T47D (cell line): Measurements from ENCODE around the gene METTL5.
A peak's percentile ranks its signal among the peaks of the same experiment; 100 is the strongest.
"Not testable (repeated sequence)": the region's sequence is repeated elsewhere in the genome, so short reads cannot be mapped to it uniquely, and the experiment has no call there.

Experiments used
- DNase-seq, 2 experiments: peaks; one replicate each; pipeline versions ENCODE4 v3.0.0 to v3.0.0-alpha.2; 2011 to 2012; ENCODE audit warnings: low read depth in 1 of 2, low spot score in 1 of 2
- JUND ChIP-seq: IDR thresholded peaks from 2 replicates; pipeline ENCODE4 v1.6.1; 2012; ENCODE audit warnings: low read depth
- in situ Hi-C: cut with HindIII; loops from 2 replicates; pipeline ENCODE4 v1.10.0; 2016; ENCODE audit warnings: low sequenced_read_pairs, low pct_unique_long_range_greater_than_20kb

METTL5 gene

DNA sequence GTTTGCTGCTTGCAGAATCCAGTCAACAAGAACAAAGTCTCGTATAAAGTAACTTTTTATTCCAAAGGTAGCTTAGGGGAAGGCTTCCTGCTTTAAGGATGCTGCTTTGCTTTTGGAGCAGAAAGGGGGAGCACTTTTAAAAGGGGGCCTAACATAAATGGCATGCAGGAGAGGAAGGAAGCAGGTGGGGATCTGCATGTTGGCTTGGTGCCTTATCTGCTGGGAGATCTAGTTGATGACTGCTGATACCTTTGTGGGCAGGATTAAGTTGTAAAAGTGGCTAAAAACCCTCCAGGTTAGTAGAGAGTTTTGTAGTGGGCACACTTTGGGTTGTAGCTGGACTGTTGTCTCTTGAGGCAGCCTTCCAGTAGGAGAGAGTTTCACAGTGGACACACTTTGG lies 25.0 kb upstream of the METTL5 start:
- TF ChIP-seq JUND, result no peak
- DNase-seq, result no peak
- in situ Hi-C loops, result no loop called here

DNA sequence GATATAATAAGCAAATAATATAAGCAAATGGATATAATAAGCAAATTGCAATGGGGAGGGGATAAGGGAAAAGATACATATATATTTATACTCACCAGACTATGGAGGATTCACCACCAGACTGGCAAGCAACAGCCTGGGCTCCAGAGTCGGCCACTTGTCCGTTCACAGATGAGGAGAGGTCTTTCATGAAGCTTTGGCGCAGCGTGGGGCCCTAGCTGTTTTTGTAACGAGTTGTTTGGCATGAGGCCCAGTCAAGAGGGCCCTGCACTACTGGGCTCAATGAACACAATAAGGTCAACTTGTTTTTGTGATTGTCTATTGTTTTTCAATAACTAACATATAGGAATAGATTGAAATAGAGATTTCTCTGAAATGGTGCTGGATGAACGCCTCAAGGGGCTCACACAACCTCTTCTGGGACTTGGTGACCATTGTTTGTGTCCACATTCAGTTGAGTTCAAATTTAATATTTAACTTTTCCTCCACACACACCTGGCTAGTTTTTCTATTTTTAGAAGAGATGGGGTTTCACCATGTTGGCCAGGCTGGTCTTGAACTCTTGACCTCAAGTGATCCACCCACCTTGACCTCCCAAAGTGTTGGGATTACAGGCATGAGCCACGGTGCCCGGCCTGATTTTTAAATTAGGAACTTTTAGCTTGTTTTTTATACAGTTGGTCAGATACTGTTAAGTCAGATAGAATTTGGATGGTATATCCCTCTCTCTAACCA lies 24.4 kb upstream of the METTL5 start:
- in situ Hi-C loops, result not testable (repeated sequence)

DNA sequence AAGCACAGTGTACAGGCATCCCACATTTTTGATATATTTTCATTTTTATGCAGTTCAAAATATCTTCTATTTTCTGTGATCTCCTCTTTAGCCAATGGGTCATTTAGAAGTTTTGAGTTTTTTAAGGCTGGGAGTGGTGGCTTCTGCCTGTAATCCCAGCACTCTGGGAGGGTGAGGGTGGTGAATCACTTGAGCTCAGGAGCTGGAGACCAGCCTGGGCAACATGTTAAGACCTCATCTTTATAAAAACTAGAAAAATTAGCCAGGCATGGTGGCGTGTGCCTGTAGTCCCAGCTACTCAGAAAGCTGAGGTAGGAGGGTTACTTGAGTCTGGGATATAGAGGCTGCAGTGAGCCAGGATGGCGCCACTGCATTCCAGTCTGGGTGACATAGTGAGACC lies 20.3 kb upstream of the METTL5 start:
- in situ Hi-C loops, result no loop called here
- TF ChIP-seq JUND, result no peak

More for the DNA sequence above, 24.4 kb upstream of the METTL5 start:
- DNase-seq, result not testable (repeated sequence)

DNA sequence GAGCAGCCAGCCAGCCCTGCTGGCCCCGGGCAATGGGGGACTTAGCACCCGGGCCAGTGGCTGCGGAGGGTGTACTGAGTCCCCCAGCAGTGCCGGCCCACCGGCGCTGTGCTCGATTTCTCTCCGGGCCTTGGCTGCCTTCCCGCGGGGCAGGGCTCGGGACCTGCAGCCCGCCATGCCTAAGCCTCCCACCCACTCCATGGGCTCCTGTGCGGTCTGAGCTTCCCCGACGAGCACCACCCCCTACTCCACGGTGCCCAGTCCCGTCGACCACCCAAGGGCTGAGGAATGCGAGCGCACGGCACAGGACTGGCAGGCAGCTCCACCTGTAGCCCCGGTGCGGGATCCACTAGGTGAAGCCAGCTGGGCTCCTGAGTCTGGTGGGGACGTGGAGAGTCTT lies 16.9 kb upstream of the METTL5 start:
- DNase-seq, in situ Hi-C loops: not testable (repeated sequence)

More for the DNA sequence above, 20.3 kb upstream of the METTL5 start:
- DNase-seq, result no peak

DNA sequence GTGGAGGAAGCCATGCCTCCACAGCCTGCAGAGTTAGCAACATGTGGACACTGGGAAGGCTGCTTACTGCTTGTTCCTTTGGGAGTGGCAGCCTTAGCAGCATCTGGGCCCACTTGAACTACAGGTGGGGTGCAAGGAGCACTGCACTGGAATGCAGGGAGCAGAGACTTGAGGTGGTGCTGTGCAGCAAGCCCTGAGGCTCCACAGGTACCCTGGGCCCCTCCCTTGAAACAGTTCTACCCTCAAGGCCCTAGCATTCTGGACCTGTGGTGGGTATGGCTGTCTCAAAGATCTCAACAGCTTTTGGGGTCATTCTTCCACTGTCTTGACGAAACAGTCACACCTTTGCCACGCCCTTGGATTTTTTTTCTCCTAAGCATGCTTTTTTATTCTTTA lies 16.0 kb upstream of the METTL5 start:
- in situ Hi-C loops, result no loop called here
- no peak for TF ChIP-seq JUND
- no peak for DNase-seq

DNA sequence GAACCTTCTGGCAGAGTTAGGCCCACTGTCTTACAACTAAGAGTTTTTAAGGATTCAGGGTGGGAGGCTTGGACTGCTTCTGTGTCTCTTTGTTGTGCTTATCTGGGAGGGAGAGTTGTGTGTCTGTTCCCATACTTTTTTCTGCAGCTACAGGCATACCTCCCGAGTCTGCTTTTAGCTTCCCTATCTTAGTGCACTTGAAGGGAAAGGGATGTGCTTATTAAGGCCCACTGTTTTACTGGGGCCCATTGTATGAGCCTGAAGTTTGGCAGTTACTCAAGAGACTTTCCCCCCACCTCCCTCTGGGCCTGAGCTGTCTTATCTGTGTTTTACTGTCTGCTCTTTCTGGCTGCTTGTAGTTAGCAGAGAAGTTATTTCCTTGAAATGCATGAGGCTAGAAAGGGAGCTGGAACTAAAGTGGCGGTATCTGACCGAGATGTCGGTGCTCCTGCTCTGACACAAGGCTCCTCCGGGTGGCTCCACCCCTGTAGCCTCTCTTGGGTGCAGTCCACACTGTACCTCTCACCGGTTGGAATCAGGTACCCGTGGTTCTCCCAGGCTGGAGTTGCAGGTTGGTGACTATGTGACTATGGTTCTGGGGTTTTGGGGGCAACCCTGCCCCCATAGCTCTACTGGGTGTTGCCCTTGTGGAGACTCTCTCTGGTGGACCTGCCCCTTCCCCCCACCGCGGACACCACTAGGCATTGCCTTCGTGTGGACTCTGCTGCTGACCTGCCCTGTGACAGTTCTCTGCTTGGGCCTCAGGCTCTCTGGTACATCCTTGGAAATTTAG lies 15.4 kb upstream of the METTL5 start:
- DNase-seq, result no peak
- in situ Hi-C loops, result no loop called here
- no peak for TF ChIP-seq JUND

DNA sequence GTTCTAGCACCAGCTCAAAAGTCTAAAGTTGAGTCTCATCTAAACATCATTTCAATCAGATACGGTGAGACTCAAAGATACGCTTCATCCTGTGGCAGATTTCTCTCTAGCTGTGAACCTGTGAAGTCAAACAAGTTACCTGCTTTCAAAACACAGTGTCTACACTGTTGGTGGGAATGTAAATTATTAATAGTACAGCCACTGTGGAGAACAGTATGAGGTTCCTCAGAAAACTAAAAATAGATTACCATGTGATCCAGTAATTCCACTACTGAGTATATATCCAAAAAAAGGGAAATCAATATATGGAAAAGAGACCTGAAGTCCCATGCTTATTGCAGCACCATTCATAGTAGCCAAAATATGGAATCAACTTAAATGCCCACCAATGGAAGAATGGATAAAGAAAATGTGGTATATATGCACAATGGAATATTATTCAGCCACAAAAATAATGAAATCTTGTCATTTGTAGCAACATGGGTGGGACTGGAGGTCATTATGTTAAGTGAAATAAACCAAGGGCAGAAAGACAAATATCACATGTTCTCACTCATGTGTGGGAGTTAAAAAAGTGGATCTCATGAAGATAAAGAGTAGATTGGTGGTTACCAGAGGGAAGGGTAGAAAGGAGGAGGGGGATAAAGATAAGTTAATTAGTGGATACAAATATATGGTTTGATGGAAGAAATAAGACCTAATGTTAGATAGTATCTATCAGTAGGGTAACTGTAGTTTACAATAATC lies 14.2 kb upstream of the METTL5 start:
- DNase-seq, result no peak
- TF ChIP-seq JUND, result no peak
- in situ Hi-C loops, result no loop called here

DNA sequence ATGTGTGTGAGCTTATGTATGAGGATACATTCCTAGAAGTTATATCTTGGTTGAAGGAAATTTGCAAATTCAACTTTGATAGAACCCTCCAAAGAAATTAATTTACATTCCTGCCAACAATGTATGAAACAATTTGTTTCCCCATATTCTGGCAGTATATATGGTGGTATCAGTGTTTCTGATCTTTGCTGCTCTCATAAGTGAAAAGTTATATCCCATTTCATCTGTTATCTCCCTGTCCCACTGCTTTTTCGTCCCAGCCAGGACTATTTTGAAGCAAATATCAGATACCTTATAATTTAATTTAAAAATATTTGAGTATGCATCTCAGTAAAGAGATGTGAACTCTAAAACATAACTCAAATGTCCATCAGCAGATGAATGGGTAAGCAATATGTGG lies 9.7 kb upstream of the METTL5 start:
- in situ Hi-C loops, result no loop called here
- DNase-seq, result no peak
- TF ChIP-seq JUND, result no peak

DNA sequence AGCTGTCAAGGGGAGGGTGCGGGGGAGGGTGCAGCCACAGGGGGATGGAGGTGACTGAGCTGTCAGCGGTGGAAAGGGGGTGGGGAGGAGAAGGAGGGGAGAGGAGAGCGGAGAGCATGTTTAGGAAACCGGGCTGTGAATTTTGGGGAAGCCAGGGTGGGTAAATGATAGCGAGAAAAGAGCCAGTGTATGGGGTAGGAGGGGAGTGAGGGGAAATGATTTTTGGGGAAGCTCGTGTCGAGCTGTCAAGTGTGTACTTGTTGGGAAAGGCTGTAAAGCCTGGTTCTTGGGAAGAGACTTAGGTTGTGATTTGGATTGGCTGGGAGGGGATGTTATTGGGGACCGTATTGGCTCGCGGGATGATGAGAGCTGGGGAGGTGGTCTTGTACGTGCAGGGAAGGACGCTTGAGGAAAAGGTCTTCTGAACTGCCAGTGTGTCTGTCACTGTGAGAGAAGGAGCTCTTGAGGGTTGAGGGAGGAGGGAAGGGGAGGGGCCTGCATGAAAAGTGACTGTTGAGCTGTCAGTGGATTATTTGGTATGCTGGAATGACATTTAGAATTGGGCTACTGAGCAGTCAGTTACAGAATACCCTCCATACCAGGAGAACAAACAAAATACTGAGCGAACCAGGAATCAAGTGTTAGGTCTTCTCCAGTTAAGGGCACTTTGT lies 3.6 kb upstream of the METTL5 start:
- peak; percentile 71 to 75 for DNase-seq
- TF ChIP-seq JUND, result no peak
- in situ Hi-C loops, result no loop called here

DNA sequence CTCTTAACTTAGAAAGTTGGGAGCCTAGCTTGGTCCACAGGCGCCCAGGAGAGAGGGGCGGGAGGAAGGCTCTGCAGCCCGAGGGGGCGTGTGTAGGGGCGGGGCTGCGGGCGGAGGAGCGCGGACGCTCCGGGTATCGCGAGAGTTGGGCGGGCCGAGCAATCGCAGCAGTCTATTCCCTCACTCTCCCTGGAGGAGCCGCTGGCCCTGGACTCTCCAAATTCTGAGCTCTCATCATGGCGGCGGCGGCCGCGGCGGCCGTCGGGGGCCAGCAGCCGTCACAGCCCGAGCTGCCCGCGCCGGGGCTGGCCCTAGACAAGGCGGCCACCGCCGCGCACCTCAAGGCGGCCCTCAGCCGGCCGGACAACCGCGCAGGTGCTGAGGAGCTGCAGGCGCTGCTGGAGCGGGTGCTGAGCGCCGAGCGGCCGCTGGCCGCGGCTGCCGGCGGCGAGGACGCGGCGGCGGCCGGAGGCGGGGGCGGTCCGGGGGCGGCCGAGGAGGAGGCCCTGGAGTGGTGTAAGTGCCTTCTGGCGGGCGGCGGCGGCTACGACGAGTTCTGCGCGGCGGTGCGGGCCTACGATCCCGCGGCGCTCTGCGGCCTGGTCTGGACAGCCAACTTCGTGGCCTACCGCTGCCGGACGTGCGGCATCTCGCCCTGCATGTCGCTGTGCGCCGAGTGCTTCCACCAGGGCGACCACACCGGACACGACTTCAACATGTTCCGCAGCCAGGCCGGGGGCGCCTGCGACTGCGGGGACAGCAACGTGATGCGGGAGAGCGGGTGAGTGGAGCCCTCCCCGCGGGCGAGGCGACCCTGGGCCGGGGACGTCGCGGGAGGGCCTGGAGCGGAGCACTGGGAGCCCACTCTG lies 2.8 kb upstream of the METTL5 start, which contains the start of gene UBR3:
TSS of gene UBR3 (plus strand) at position 183 of the 869 bp plus-strand sequence. CDS start at position 237, 54 bp downstream.
- peak; percentile 76 to 91 for DNase-seq
- no peak for TF ChIP-seq JUND
- in situ Hi-C loops, result no loop called here

DNA sequence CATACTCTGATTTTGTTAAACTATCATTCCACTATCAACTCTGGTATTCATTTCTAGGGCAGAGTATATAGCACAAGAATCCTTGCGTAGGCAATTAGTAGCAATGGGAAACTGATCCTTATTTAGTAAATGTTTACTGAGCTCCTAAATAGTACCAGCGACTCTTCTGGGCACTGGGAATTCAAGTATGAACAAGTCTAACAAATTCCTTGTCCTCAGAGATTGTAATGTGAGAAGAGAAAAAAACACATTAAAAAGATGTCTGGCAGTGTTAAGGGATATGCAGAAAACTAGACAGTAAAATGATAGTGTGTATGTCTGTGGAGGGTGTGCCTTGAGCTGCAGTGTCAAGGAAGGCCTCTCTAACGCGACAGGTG lies 721 bp downstream of the METTL5 start:
- in situ Hi-C loops, result no loop called here
- no peak for TF ChIP-seq JUND
- DNase-seq, result no peak

DNA sequence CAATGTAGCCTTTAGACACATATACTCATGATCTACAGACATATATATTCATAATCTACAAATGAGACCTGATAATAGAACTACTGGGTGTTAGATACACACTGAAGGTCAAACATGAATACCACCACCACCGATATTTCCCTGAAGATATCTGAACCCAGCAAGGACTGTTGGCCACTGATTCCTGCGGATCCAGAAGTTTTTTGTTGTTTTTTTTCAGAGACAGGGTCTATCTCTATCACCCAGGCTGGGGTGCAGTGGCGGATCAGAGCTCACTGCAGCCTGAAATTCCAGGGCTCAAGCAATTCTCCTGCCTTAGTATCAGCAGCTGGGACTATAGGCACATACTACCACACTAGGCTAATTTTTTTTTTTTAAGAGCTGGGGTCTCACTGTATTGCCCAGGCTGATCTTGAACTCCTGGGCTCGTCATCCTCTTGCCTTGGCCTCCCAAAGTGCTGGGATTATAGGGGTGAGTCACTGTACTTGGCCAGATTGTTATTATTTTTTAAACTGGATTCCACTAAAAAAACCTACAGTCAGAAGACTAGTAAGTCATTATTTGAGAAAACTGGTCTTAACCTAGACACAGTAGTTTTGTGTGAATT lies 1.8 kb downstream of the METTL5 start:
- TF ChIP-seq JUND, result no peak
- no peak for DNase-seq
- in situ Hi-C loops, result no loop called here
